Globus pallidus (tissue), 1 donor: Measurements from ENCODE around the gene SLC40A1.

Experiments used
- DNase-seq: peaks from one replicate; pipeline ENCODE4 v3.0.0-alpha.2; 2015; ENCODE audit warnings: low spot score

The SLC40A1 gene

GRCh38 chr2:189538402-189538801, 42.2 kb downstream of the SLC40A1 start:
- DNase-seq, result no peak

- no peak for DNase-seq
Measured at GRCh38 chr2:189536830-189537229, 43.8 kb downstream of the SLC40A1 start.

- DNase-seq, result no peak
Measured at GRCh38 chr2:189534854-189535832, 45.4 kb downstream of the SLC40A1 start.

- no peak for DNase-seq
Measured at GRCh38 chr2:189533288-189534035, 47.1 kb downstream of the SLC40A1 start.

GRCh38 chr2:189530965-189531637, 49.5 kb downstream of the SLC40A1 start:
- no peak for DNase-seq

- DNase-seq, result no peak
Measured at GRCh38 chr2:189528617-189529016, 52.0 kb downstream of the SLC40A1 start.

- no peak for DNase-seq
Measured at GRCh38 chr2:189527812-189528592, 52.6 kb downstream of the SLC40A1 start.

GRCh38 chr2:189527041-189527750, 53.4 kb downstream of the SLC40A1 start:
- DNase-seq, result no peak

- DNase-seq, result no peak
Measured at GRCh38 chr2:189526241-189526640, 54.3 kb downstream of the SLC40A1 start.

- no peak for DNase-seq
Measured at GRCh38 chr2:189524746-189525145, 55.8 kb downstream of the SLC40A1 start.

- no peak for DNase-seq
Measured at GRCh38 chr2:189522435-189523151, 58.0 kb downstream of the SLC40A1 start.

- no peak for DNase-seq
Measured at GRCh38 chr2:189521699-189522434, 58.7 kb downstream of the SLC40A1 start.

- no peak for DNase-seq
Measured at GRCh38 chr2:189519631-189520387, 60.8 kb downstream of the SLC40A1 start.

GRCh38 chr2:189517847-189518535, 62.6 kb downstream of the SLC40A1 start:
- DNase-seq, result no peak

GRCh38 chr2:189516546-189516945, 64.0 kb downstream of the SLC40A1 start:
- DNase-seq, result no peak

GRCh38 chr2:189515264-189515663, 65.3 kb downstream of the SLC40A1 start:
- no peak for DNase-seq

- DNase-seq, result peak; percentile 55
Measured at GRCh38 chr2:189514104-189514503, 66.5 kb downstream of the SLC40A1 start.

- no peak for DNase-seq
Measured at GRCh38 chr2:189512879-189513278, 67.7 kb downstream of the SLC40A1 start.
